Activated CD8-positive, alpha-beta memory T cell treated with anti-CD3 and anti-CD28 coated beads for 4 hours (primary cell): Measurements from ENCODE around the gene F12.
A peak's percentile ranks its signal among the peaks of the same experiment; 100 is the strongest.

Experiments used
- DNase-seq, 2 donors: peaks; one replicate each; pipeline ENCODE4 v3.0.0-alpha.2; 2020; ENCODE audit warnings: low read depth in 2 of 2

Gene F12

DNA sequence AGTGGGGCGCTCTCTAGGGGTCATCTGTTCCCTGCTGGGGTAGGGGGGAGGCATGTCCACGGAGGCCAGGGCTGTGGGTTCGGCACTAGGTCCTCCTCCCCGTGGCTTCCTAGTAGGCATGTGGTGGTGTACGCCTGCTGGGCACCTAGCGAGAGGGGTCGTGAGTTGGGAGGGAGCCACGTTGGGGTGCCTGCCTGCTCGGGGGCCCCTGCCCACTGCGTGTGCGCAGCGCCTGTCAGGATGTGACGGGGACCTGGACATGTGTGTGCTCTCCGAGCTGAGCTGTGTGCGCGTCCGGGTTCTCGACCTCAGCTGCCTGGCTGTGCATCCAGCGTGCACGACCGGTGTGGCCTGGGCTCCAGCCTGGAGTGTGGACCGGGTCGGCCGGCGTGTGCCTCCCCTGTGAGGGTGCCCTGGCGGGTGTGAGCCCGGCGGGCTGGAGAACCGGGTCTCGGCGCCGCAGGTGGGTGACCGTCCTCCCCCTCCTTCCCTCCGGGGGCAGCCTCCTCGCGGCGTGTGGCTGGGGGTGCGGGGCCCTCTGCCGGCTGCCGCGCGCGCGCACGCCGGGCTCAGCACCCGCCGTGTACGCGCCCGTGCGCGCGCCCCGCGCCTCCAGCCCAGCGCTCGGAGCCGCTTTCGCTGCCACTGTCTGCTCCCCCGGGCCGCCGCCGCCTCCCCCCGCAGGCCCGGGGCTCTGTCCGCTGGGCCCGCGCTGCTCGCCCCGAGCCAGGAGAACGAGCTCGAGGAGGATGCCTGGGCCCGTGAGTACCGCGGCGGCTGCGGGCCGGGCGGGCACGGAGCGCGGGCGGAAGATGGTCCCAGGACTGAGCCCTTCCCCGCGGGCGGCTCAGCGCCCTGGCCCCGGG is 37.1 kb upstream of the F12 start, which contains the start of gene PRR7:
Gene PRR7 (plus strand): TSS at position 615 of the 866 bp plus-strand sequence. CDS start 8,254 bp downstream, outside the sequence.
- DNase-seq = peak; percentile 50 to 51

DNA sequence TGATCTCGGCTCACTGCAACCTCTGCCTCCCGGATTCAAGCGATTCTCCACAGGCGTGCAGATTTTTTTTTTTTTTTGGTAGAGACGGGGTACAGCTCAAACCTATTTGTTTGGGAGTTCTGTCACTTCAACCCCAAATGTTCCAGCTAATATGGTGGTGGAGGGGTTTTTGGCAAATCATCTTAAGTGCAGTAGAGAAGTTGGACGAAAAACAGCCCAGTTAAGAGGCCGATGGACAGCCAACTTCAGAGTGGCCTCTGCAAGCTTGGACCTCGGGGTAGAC is 36.5 kb upstream of the F12 start:
- DNase-seq = no peak

DNA sequence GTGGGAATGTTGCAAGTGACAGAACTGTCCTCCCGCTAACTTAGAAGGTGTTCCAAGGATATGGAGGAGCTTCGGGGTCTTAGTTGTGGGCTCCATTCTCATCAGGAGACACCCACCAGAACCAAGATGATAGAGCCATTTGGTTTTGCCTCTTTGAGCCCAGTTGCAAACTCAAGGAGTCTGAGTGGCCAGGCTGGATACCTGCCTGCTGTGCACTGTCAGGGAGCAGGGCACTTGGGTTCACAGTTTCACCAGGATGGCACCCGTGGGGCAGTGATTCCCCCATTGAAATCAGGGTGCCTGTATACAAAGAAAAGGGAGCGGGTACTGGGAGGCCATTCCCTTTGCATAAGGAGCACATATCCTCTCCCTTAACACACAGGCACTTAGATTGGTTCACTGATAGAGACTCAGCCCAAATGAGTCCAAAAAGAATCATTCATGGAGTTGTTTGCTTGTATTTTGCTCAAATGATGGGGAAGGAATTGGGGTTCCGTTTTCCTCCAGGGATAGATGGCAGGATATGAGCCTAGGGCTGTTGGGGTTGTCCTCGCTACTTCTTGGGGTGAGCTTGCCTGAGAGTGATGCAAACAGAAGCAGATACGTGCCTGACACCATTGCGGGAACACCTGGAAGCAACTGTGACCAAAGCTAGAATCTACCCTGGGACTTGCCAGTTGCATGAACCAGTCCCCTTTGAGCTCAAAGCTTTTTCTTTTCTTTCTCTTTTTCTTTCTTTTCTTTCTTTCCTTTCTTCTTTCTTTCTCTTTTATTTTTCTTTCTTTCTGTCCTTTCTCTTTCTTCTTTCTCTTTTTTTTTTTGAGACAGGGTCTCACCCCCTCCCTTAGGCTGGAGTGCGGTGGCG is 35.9 kb upstream of the F12 start:
- no peak for DNase-seq

DNA sequence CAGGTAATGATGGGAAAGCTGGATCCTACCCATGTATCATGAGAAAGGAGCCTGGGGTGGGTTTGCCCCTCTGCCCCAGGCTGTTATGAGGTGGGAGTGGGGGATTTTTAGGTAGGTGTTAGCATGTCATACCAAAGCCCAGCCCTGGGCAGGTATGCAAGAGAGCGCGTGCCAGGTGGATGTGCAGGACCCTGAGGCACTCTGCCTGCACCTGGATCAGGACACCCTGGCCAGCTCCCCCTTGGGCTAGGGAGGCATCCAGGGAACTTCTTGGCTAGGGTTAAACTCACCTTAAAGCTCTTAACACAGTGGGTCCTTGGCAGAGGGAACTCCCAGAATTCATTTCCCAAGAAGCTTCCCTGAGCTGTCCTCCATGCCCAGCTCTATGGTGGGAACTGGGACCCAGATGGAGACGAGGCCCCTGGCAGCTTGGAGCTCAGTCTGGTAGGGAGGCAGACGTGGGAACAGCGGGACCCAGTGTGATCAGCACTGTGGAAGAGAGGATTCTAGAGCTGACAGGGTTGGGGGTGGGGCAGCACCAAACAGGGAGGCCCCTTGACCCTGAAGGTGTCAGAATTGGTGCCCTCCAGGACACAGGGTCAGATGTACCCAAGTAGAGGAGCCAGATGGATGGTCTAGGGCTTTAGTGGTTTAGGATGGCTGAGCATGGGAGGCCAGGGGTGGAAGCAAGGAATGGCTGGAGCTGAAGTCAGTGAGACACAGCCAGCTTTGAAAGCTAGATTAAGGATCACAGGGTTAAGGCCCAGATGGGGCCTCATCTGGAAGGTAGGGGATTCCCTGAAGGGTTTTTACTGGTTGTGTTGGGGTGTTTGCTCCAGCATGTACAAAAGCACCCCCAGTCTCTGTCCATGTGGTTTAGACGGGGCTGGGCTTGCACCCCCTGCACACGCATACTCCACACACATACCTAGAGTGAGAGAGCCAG is 35.0 kb upstream of the F12 start:
- DNase-seq = no peak

DNA sequence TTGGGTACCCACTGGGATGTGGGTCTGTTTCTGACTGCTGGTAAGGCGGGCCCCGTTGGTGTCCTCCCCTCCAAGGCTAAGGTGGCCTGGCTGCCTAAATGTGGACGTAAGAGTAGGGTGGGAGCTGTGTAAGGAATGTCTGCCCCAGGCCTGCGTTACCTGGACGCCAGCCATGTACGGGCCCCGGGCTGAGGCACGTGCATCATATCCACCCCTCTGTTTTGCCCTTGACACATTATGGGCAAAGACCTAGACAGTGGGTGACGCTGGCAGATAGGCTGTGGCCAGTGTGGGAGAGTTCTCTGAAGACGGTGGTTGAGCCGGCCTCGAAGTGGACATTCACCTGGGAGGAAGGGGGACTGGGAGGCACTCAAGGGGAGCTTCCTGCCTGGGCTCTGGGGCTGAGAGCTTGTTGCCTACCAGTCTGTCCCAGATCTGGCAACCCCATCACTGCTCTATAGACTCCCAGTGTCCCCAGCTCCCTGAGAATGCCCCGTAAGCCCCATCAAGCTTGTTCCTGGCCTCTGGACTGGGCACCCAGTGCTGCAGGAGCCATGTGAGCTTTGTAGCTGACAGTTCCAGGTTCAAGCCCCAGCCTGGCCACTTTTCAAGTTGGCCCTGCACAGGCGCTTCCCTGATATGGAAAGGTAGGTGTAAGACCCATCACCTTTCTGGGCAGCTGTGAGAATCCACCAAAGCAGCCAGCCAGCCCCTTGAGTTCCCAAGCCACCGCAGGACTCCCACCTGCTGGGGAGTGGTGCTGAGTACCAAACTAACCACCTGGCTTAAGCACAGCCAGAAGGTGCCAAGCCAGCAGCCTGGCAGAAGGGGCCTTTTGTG is 34.0 kb upstream of the F12 start:
- DNase-seq = no peak

DNA sequence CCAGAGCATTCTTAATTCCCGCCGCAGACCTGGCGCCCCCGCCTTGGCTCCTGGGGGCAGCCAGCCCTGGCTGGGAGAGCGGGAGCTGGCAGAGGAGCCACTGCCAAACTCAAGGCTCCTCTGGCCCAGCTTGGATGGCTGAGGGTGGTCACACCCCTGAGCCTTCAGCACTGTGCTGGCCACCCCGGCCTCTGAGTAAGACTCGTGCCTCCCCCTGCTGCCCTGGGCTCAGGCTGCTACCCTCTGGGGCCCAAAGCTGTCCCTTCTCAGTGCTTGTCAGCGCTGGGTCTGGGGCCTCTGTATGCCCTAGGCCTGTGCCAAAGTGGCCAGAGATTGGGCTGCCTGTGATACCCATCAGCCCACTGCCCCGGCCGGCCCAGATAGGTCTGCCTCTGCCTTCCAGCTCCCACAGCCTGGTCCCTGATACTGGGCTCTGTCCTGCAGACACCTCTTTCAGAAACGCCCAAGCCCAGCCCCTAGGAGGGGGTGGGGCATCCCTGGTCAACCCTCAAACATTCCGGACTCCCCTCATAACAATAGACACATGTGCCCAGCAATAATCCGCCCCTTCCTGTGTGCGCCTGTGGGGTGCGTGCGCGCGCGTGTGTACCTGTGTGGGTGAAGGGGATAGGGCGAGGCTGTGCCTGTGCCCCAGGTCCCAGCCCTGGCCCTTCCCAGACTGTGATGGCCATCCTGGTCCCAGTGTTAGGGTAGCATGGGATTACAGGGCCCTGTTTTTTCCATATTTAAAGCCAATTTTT is 32.9 kb upstream of the F12 start:
- no peak for DNase-seq

DNA sequence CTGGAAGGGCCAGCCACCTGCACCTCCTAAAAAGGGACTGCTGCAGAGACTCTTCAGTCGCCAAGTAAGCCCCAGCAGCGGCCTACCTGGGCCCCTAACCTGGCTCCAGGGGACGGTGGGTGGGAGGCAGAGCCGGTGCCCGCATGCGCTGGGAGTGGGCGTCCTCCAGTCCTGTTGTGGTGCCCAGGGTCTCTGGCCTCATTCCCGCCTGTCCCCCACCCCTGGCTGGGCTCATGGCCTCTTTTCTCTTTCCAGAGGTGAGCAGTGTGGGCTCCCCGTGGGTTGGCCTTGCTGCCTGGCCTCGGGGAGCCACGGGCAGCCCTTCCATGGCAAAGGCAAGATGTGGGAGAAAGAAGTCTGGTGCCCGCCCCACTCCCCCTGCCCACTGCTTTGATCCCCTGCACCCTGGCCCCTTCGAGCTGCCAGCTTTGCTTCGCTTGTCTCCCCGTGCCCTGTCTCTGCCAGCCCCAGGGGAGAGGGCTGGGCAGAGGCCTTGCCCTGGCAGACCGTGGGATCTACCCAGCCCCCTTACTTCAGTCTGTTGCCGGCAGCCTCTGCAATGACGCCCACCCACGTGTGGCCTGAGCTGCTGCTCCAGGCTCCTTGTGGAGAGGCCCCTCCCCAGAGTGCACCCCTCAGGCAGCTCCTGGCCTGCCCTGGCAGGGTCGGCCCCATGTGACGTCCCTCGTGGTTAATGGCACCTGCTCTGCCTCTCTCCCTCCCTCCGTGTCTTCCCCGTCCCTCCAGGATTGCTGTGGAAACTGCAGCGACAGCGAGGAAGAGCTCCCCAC is 31.8 kb upstream of the F12 start:
- no peak for DNase-seq

DNA sequence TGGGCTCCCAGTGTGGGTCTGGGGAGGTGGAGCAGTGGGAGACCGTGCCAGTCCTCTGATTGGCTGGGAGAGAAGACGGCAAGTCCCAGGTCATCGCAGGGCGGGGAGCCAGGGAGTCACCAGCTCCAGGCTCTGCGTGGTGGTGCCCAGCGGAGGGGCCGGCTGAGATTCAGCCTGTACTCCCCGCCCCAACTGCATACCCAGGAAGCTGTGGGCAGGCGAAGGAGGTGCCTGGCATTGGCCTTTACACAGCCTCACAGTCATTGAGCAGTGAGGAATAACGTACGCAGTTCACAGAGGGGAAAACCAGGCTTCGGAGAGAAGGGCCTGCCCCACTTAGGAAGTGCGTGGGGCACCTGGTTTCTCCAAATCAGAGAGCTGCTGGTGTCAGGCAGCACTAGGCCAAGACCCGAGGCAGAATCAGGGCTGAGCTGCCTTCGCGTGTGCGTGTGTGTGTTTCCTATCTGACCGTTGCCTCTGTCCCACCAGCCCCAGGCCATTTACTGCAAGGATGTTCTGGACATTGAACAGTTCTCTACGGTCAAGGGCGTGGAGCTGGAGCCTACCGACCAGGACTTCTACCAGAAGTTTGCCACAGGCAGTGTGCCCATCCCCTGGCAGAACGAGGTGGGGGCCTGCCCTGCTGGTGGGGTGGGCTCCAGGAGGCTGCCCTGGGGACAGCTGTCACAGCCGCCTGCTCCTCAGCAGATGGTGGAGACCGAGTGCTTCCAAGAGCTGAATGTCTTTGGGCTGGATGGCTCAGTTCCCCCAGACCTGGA is 31.0 kb upstream of the F12 start:
- DNase-seq = no peak

DNA sequence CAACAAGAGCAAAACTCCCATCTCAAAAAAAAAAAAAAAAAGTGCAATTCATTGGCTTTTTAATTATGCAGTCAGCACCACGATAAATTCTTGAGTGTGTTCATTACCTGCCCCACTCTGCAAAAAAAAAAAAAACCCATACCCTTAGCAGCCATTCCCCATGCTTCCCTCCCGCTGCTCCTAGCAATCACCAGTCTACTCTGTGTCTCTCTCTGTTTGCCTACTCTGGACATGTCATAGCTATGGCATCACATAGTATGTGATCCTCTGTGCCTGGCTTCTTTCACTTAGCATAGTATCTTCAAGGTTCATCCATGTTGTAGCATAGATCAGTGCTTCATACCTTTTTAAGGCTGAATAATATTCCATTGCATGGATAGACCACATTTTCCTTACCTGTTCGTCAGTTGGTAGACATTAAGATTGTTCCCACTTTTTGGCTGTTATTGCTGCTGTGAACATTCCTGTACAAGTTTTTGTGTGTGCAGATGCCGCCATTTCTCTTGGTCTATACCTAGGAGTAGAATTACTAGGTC is 30.2 kb upstream of the F12 start:
- no peak for DNase-seq

DNA sequence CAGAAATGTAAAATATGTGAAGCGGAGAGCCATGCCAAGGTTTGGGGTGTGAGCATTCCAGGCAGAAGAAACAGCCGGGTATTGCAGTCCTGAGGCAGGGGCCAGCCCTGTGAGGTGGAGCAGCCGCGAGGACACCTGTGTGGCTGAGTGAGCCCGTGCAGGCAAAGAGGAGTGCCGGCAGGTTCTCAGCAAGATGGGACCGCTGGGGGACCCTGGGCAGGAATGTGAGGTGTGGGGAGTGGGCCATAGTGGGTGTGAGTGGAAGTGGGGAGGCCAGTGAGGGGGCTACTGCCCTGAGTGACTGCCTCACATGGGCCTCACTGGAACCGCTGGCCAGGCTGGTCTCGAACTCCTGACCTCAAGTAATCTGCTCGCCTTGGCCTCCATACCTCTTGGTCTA is 29.1 kb upstream of the F12 start:
- no peak for DNase-seq

DNA sequence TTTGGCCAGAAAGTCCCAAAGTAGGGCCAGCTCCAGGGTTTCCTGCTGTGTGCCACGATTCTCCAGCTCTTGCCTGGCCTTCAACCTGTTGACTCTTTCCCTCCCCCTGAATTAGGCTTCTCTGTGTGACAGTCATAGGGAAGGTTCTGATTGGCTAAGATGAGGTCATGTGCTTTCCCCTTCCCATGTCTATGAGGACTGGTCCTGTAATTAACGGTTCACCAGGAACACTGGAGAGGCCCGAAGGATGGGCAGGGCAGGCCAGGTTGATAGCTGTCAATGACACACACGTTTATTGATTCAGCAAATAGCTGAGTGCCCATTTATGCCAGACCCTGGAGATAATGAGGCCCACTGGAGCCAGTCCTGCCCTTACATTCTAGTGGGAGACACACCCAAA is 28.3 kb upstream of the F12 start:
- DNase-seq = no peak

DNA sequence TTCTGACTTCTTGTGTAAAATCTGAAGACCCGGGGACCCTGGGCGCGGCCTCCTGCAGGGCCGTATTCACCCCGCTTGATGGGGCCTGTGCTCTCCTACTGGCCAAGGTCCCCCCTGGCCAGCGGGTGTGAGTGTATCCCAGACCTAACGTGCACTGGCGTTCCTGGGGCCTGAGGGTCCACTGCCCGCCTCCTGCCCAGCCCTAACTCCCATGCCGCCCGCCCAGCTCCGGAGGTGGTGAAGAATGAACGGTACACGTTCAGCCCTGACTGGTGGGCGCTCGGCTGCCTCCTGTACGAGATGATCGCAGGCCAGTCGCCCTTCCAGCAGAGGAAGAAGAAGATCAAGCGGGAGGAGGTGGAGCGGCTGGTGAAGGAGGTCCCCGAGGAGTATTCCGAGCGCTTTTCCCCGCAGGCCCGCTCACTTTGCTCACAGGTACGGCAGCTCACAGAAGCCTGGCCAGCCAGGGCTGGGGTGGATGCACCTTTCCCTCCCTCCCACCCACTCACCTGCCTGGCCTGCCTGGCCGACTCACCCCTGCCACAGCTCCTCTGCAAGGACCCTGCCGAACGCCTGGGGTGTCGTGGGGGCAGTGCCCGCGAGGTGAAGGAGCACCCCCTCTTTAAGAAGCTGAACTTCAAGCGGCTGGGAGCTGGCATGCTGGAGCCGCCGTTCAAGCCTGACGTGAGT is 26.6 kb upstream of the F12 start:
- no peak for DNase-seq

DNA sequence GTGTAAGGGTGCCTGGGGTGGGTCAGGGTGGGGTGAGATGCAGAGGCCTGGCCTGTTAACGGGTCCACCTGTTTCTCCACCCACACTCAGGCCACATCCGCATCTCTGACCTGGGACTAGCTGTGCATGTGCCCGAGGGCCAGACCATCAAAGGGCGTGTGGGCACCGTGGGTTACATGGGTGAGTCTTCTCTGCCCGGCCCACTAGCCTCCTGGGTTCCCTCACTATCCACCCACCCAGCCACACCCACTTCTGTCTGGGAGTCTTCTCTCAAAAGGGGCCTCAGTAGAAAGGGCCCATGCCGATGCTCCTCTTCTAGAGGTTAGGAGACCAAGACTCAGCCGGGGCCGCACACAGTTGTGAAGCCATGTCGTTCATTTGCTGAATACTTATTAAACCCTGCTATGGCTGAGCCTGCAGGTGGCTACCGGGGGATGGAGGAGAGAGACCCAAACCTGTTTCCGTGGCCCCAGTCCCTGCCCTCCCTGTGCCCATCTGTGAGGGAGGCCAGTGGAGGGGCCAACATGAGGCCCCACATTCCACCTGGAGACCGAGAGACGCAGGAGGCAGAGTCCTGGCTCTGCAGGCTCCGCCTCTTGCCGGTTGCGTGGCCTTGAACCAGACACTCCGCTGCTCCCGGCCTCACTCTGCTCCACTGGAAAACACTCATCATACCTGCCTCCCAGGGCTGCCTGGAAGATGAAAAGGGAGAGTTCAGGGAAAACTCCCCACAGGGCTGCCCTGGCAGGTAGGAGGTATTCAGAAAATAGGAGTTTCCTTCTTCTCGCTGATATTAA is 25.8 kb upstream of the F12 start:
- no peak for DNase-seq

DNA sequence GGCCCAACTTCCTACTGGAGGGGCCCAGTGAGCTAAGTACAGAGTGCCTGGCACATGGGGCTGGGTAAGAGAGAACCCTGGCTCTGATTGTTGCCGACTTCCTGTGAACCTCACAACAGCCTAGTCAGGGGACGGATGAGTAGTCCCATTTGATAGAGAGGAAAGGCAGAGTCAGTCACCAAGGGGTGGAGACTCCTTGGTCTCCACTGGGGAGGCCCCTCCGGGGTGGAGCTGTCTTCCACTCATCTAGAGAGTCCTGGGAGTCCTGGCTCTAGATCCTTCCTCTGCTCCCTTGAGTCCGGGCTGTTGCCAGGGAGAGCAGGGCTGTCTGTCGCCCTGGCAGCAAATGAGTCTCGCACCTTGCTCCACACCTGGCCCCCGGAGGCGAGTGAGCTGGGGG is 25.1 kb upstream of the F12 start:
- peak in 1 of 2 donors; percentile 28 for DNase-seq

DNA sequence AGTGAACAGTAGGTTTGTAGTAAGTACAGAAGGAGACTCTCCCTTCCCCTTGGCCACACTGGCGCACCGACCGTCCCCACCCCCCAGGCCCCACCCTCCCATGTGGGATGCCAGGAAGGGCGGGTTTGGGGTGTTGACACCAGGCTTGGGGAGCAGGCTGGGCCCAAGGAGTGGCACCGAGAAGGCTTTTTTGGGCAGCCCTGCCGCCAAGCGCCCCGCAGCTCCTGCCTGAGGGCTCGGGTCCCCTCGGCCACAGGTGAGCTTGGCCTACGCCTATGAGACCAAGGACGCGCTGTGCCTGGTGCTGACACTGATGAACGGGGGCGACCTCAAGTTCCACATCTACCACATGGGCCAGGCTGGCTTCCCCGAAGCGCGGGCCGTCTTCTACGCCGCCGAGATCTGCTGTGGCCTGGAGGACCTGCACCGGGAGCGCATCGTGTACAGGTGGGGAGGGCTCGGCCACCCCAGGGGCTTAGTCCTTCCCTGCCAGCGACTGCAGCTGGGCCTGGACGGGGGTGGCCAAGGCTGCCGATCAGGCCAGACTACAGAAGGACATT is 24.4 kb upstream of the F12 start:
- DNase-seq = no peak

DNA sequence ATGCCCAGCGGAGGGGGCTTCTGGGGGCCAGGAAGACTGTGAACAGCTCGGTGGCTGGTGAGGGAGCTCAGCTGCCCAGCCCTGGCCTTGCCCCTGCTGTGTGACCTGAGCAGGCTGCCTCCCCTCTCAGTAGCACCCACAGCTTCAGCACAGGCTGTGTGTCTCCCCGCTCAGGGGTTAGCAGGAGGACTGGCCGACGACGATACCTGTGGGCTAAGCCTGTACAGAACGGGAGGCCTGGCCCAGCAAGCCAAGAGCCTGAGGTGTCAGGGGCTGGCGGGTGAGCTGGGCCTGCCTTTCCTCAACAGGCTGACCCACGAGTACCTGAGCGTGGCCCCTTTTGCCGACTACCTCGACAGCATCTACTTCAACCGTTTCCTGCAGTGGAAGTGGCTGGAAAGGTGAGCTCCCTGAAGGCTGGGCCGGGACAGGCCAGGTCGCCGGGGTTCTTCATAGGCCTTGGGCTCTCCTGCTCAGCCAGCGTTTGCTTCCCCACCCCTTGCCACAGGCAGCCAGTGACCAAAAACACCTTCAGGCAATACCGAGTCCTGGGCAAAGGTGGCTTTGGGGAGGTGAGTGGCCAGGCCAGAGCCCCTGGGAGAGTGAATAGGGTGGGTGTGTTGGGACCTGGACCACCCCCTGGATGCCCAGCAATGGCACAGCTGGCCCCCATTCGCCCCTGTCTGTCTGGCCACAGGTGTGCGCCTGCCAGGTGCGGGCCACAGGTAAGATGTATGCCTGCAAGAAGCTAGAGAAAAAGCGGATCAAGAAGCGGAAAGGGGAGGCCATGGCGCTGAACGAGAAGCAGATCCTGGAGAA is 23.7 kb upstream of the F12 start:
- no peak for DNase-seq
